ENCODE results near the gene SLC51A. TPM values are rescaled to one million over a fixed set of nuclear protein-coding genes. Genes with fewer than 3 reads are reported as not detected.

SLC51A gene
- total RNA-seq = not detected in 2 replicates

GRCh38 chr3:196216089-196216564 is at the start of gene SLC51A:
SLC51A (plus strand) TSS chr3:196216534; CDS start chr3:196216713, 179 bp downstream.

GRCh38 chr3:196210673-196211556 is 5.4 kb upstream of the SLC51A start, which contains the start of gene ZDHHC19:
ZDHHC19 (minus strand) TSS chr3:196211400; CDS start chr3:196211315, 85 bp downstream.

Other genes with a start within 250 kb of the SLC51A start
- 86.1 and 151 TPM in 2 replicates for gene TFRC, start 134.4 kb upstream of the SLC51A start, total RNA-seq
- not detected in 2 replicates for gene ZDHHC19, start 5.1 kb upstream of the SLC51A start, total RNA-seq
- gene PCYT1A, start 71.2 kb downstream of the SLC51A start, total RNA-seq = 50.2 and 90.4 TPM in 2 replicates
- gene DYNLT2B, start 101.7 kb downstream of the SLC51A start, total RNA-seq = 5.0 and 5.5 TPM in 2 replicates
- gene TM4SF19, start 121.9 kb downstream of the SLC51A start, total RNA-seq = not detected in 2 replicates
- 11.3 and 22.7 TPM in 2 replicates for gene UBXN7, start 215.9 kb downstream of the SLC51A start, total RNA-seq